HCT116 (cell line): ENCODE results near the gene SMARCB1. TPM values are rescaled to one million over a fixed set of nuclear protein-coding genes. Genes with fewer than 3 reads are reported as not detected.

Experiments
- ATAC-seq: fragments of 200-7000 bp; cut with Tn5 transposase; 2 replicates; pipeline ENCODE4 v1.9.1; 2020; ENCODE audit warnings: mild to moderate bottlenecking, moderate library complexity
- BruUV-seq: library from RNA; stranded (reverse); fragments of 400-500 nt; replicated peaks from 2 replicates; lab custom pipeline; 2021; lab: Mats Ljungman, UMichigan
- CTCF ChIA-PET: fragments of 300-600 bp; sonication (Branson Sonifier 250); formaldehyde crosslinking; loops from one replicate; lab custom pipeline; 2021; ENCODE audit warnings: antibody characterized with exemption; lab: Charles Lee
- POLR2A ChIA-PET: fragments of 300-600, 350-600 bp; sonication (Branson Sonifier 250); formaldehyde crosslinking; loops from one replicate; lab custom pipeline; 2021; ENCODE audit warnings: antibody characterized with exemption; lab: Charles Lee
- RAD21 ChIA-PET, 2 experiments: fragments of 300-600 bp; sonication (Branson Sonifier 250); formaldehyde crosslinking; loops; one replicate each; lab custom pipeline; 2023; ENCODE audit warnings: low total read pairs in 2 of 2; ENCODE audit not compliant: uncharacterized antibody in 2 of 2, unreplicated experiment in 2 of 2, low non-redundant PET in 1 of 2; lab: Charles Lee
- DNase-seq: peaks from one replicate; pipeline ENCODE4 v3.0.0-alpha.2; 2010; ENCODE audit warnings: low read depth, low spot score
- H2AFZ ChIP-seq: fragments of 200-600 bp; shearing (Covaris generic), sonication (generic); 2 replicates; pipeline ENCODE4 v1.6.1; 2017; ENCODE audit warnings: low read depth, mixed run types, mixed read lengths, antibody characterized with exemption, low read length; ENCODE audit not compliant: poor library complexity, severe bottlenecking
- H3K27ac ChIP-seq: 2 replicates; pipeline ENCODE4 v1.5.1; 2012; ENCODE audit warnings: low read depth, low read length
- H3K27me3 ChIP-seq: fragments of 200-600 bp; sonication (generic); 2 replicates; pipeline ENCODE4 v1.6.1; 2016; ENCODE audit warnings: mixed run types, low read length, mixed read lengths; ENCODE audit not compliant: insufficient read depth
- H3K36me3 ChIP-seq, 2 experiments: fragments of 200-500 bp in 1 of 2; fragments of 200-600 bp in 1 of 2; sonication (Bioruptor generic) in 1 of 2; sonication (generic) in 1 of 2; 2 replicates each; pipeline versions ENCODE4 v1.5.1 to v1.6.1; 2014 to 2016; ENCODE audit warnings: low read length in 2 of 2, inconsistent platforms in 1 of 2, mixed read lengths in 1 of 2, mixed run types in 1 of 2; ENCODE audit not compliant: insufficient read depth in 2 of 2, control insufficient read depth in 1 of 2
- H3K4me1 ChIP-seq, 2 experiments: fragments of 200-600 bp in 1 of 2; sonication (generic) in 1 of 2; 2 replicates each; pipeline versions ENCODE4 v1.5.1 to v1.6.1; 2012 to 2017; ENCODE audit warnings: low read length in 2 of 2, inconsistent platforms in 1 of 2, mild to moderate bottlenecking in 1 of 2, mixed read lengths in 1 of 2, mixed run types in 1 of 2, moderate library complexity in 1 of 2; ENCODE audit not compliant: insufficient read depth in 2 of 2, control insufficient read depth in 1 of 2
- H3K4me2 ChIP-seq: fragments of 200-600 bp; sonication (generic); 2 replicates; pipeline ENCODE4 v1.6.1; 2017; ENCODE audit warnings: mixed run types, low read length, mixed read lengths
- H3K4me3 ChIP-seq, 2 experiments: fragments of 200-600 bp in 1 of 2; sonication (generic) in 1 of 2; replicated peaks in 1 of 2; 2 replicates each; pipeline ENCODE4 v1.5.1; 2011 to 2016; ENCODE audit warnings: low read length in 2 of 2, control low read depth in 1 of 2, low read depth in 1 of 2, mild to moderate bottlenecking in 1 of 2, mixed read lengths in 1 of 2, mixed run types in 1 of 2
- H3K79me2 ChIP-seq: fragments of 200-600 bp; sonication (generic); 2 replicates; pipeline ENCODE4 v1.6.1; 2017; ENCODE audit warnings: mild to moderate bottlenecking, mixed run types, low read length, moderate library complexity, mixed read lengths; ENCODE audit not compliant: insufficient read depth
- H3K9ac ChIP-seq: fragments of 200-600 bp; sonication (generic); 2 replicates; pipeline ENCODE4 v1.6.1; 2016; ENCODE audit warnings: low read length, mixed read lengths
- H3K9me2 ChIP-seq: fragments of 200-600 bp; sonication (generic), shearing (Covaris generic); 2 replicates; pipeline ENCODE4 v1.6.1; 2017; ENCODE audit warnings: mixed run types, mild to moderate bottlenecking, moderate library complexity; ENCODE audit not compliant: insufficient read depth
- H3K9me3 ChIP-seq, 2 experiments: fragments of 200-500 bp in 1 of 2; fragments of 200-600 bp in 1 of 2; sonication (Bioruptor generic) in 1 of 2; sonication (generic) in 1 of 2; 2 replicates each; pipeline ENCODE4 v1.6.1; 2014 to 2017; ENCODE audit warnings: low read length in 2 of 2, mixed read lengths in 2 of 2, inconsistent platforms in 1 of 2, low read depth in 1 of 2, mild to moderate bottlenecking in 1 of 2, mixed run types in 1 of 2, moderate library complexity in 1 of 2; ENCODE audit not compliant: control insufficient read depth in 1 of 2, insufficient read depth in 1 of 2
- H4K20me1 ChIP-seq: fragments of 200-600 bp; sonication (generic), shearing (Covaris generic); 2 replicates; pipeline ENCODE4 v1.6.1; 2017; ENCODE audit warnings: mixed run types, mild to moderate bottlenecking, moderate library complexity; ENCODE audit not compliant: insufficient read depth
- ATF3 ChIP-seq: IDR thresholded peaks from 2 replicates; pipeline ENCODE4 v1.6.1; 2012
- CBX3 ChIP-seq: IDR thresholded peaks from 2 replicates; pipeline ENCODE4 v1.6.1; 2012; ENCODE audit warnings: low read depth
- EGR1 ChIP-seq: IDR thresholded peaks from 2 replicates; pipeline ENCODE4 v1.6.1; 2012; ENCODE audit warnings: low read depth
- EZH2 ChIP-seq: fragments of 200-600 bp; sonication (generic); IDR thresholded peaks from 2 replicates; pipeline ENCODE4 v1.6.1; 2017; ENCODE audit warnings: antibody characterized with exemption, mixed run types
- EZH2phosphoT487 ChIP-seq: fragments of 200-600 bp; IDR thresholded peaks from 2 replicates; pipeline ENCODE4 v1.6.1; 2018; ENCODE audit warnings: antibody characterized with exemption, borderline replicate concordance
- POLR2AphosphoS5 ChIP-seq: IDR thresholded peaks from 2 replicates; pipeline ENCODE4 v1.6.1; 2011; ENCODE audit warnings: mild to moderate bottlenecking, low read depth, low read length, moderate library complexity
- REST ChIP-seq: IDR thresholded peaks from 2 replicates; pipeline ENCODE4 v1.6.1; 2012; ENCODE audit warnings: low read depth
- intact Hi-C: fragments of 100-400 bp; cut with micrococcal nuclease; formaldehyde crosslinking; loops from 2 replicates; pipeline ENCODE4 v1.10.0; 2022
- total RNA-seq: library from RNA; stranded (reverse); gene quantifications from one replicate; pipeline ENCODE4 v1.2.1, GENCODE V29; 2021; ENCODE audit not compliant: unreplicated experiment

SMARCB1 gene
- total RNA-seq, 1 experiment from 2014 or later, result 101 TPM

- POLR2A ChIA-PET, result interaction anchor here (1.3 kb wide), 1 partner anchor 26 kb away, joined by 3 read pairs; no protein-coding TSS in a partner anchor
- Histone ChIP-seq H3K36me3 (no peaks in the 10 kb centered on the region), H3K9me3 (no peaks in the 10 kb centered on the region), H4K20me1 (no peaks in the 10 kb centered on the region), H3K9ac (no peak within 1 kb of the TSS), H2AFZ (no peak within 1 kb of the TSS), H3K27ac (no peak within 1 kb of the TSS), H3K27me3 (no peaks in the 10 kb centered on the region), H3K4me2 (no peak within 1 kb of the TSS), H3K4me1 (peaks cover 8 to 25% of the 10 kb centered on the region in 2 experiments), H3K79me2 (no peaks in the 10 kb centered on the region), H3K4me3 (no peak within 1 kb of the TSS), H3K9me2 (no peaks in the 10 kb centered on the region)
- TF ChIP-seq REST, result no peak
- TF ChIP-seq EZH2, result no peak
- no peak for TF ChIP-seq POLR2AphosphoS5
- TF ChIP-seq CBX3, result no peak
- no peak for TF ChIP-seq EZH2phosphoT487
- TF ChIP-seq EGR1, result no peak
- TF ChIP-seq ATF3, result no peak
- RAD21 ChIA-PET, result no interaction called here
- no TSS peak for BruUV-seq
- ATAC-seq (no peak), DNase-seq (no peak)
- intact Hi-C loops, result no loop called here
- CTCF ChIA-PET, result no interaction called here
These were observed 32.4 kb upstream of the SMARCB1 start, which contains the start of gene VPREB3 for GRCh38 chr22:23754220-23754919. Gene VPREB3, minus strand, starts transcription at chr22:23754425. Its CDS starts 62 bp downstream, at chr22:23754363.
